Adipose tissue (tissue), 3 donors: ENCODE results near the gene SORBS1. TPM values are rescaled to one million over a fixed set of nuclear protein-coding genes. Genes with fewer than 3 reads are reported as not detected.

Source experiments
- H3K27ac ChIP-seq: one replicate; pipeline ENCODE4 v1.5.1; 2013; ENCODE audit warnings: low read depth, low read length
- WGBS, 3 donors: extraction: QIAGEN DNeasy Blood & Tissue Kit; methylation state at CpG; one replicate each; pipeline ENCODE4 v1.1.7; 2013; 5-methylcytosine and 5-hydroxymethylcytosine counted together
- polyA plus RNA-seq, 3 donors: library from polyadenylated mRNA; stranded (reverse); fragments of 200-250 nt; gene quantifications; one replicate each; pipeline ENCODE4 v1.2.3, GENCODE V29; 2013
- donor health status: healthy with polysubstance abuse.
- donor health status: Bipolar disorder and iron deficiency.
- donor health status: healthy.

Gene SORBS1
- 100 to 1,000 TPM in 1 of 3 donors, 10 to 100 TPM in 2; 25.4 to 508 (median 85.4) TPM for polyA plus RNA-seq

DNA sequence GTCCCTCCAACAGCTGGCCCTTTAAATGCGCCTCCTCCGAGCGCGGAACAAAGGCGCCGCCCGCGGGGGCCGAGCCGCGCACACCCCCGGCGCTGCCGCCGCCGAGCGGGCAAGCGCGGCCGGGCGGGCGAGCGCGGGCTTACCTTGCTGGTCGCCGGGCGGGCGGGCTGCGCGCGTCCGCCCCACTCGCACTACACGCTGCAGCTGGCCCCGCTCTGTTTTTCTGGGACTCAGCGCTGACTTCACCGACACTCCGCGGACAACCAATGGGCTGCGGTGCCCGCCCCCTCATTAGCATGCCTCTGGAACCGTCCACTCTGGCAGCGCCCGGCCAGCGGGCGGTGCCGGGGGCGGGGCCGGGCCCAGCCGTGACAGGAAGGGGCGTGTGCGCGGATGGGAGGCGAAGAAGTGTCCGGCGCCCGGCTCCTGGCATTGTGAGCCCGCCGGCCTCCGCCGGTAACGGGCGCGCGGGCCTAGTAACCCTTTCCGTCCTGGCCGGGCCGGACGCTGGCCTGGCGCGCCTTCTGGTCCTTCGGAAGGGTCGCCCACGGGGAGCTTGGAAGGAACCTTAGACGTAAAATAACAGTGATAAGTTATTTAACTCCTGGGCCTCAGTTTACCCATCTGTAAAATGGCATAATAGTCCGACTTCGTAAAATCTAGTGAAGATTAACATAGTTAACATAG is at the start of gene SORBS1:
TSS of gene SORBS1 (minus strand) at position 195 of the 687 bp plus-strand sequence. CDS start 120,236 bp downstream, outside the sequence.
- H3K27ac ChIP-seq, result no peak within 1 kb of the TSS
- 1% methylated on average over 74 to 77 of the region's 77 CpGs for WGBS, 3 donors

DNA sequence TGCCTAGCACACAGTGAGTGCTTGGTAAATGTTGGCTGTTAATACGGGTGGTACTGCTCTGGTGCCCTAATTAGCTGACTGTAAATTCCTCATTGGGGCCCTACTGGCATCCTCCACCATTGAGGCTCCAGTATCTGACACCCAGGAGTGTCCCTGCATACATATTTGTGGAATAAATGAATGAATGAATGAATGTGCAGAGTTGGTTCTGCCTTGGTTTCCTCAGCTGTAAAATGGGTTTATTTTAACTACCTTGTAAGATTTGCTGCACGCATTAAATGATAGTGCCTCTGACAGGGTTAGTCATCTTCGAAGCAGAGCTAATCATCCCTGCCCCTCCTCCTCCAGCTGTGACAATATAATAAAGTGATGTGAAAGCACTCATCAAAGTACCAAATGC is 49.6 kb upstream of the SORBS1 start:
- 92 to 96% (median 95%) methylated on average over 3 of the region's 3 CpGs for WGBS, 3 donors
- no peak overlapping the region for H3K27ac ChIP-seq

DNA sequence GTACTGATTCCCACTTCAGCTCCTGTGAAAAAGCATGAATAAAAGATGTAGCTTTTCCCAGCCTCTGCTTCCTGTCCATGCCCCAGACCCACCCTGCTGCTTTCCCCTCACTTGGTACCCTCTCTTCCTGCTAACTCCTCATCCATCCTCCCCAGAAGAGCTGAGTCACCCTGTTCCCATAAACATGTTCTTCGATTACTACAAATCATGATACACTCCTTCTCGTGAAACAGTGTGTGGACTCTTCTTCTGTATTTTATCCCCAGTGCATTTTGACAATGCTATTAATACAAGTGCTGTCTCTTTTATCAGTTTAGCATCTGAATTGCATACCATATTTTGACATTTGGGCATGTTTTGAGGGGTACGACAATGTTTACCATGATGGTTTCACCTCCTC is 45.8 kb upstream of the SORBS1 start:
- no peak overlapping the region for H3K27ac ChIP-seq
- 78 to 81% (median 79%) methylated on average over 3 of the region's 3 CpGs for WGBS, 3 donors

DNA sequence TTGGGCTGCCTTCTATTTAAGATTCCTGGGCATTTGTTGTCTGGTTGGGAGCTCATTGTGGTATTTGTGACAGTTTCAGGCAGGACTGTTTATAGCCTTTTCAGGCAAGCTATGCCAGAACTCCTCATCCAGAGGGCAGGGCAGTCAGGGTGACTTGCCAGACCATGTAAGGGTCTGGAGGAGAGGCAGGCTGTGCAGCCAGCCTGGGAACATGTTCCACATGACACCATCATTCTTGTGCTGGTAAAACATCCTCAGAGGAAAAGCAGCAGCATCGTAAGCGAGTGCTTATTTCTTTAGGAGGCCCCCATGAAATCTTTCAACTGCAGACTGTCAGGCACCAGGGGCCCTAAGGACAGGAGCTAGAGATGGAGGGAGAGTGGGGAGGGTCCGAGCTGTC is 44.0 kb upstream of the SORBS1 start:
- 80 to 93% (median 87%) methylated on average over 3 of the region's 3 CpGs for WGBS, 3 donors
- H3K27ac ChIP-seq, result no peak overlapping the region

DNA sequence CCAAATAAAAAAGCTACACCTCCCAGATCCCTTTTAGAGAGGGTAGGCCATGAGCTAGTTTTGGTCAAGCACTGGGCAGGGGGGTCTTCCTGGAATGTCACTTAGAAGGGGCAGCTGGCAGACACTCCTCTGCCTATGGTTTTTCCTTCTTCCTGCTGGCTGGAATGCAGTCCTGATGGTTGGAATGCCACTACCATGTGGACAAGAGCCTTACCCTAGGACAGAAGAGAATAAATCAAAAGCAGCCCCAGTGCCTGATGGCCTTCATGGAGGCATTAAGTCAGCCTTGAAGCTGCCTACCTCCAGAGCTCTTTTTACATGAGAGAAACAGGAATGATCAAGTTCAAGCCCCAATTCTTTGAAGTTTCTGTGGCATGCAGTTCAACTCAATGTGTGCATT is 43.5 kb upstream of the SORBS1 start:
- no peak overlapping the region for H3K27ac ChIP-seq

DNA sequence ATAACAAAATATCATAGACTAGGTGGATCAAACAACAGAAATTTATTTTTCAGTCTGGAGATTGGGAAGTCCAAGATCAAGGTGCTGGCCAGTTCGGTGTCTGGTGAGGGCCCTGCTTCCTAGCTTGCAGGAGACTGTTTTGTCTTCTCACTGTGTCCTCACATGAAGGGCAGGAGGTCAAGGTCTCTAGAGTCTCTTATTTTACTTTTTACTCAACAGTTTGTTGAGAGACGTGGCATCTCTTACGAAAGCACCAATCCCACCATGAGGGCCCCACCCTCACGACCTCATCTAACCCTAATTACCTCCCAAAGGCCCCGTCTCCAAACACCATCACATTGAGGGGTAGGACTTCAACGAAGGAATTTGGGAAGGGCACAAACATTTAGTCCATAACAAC is 41.2 kb upstream of the SORBS1 start:
- H3K27ac ChIP-seq, result no peak overlapping the region

DNA sequence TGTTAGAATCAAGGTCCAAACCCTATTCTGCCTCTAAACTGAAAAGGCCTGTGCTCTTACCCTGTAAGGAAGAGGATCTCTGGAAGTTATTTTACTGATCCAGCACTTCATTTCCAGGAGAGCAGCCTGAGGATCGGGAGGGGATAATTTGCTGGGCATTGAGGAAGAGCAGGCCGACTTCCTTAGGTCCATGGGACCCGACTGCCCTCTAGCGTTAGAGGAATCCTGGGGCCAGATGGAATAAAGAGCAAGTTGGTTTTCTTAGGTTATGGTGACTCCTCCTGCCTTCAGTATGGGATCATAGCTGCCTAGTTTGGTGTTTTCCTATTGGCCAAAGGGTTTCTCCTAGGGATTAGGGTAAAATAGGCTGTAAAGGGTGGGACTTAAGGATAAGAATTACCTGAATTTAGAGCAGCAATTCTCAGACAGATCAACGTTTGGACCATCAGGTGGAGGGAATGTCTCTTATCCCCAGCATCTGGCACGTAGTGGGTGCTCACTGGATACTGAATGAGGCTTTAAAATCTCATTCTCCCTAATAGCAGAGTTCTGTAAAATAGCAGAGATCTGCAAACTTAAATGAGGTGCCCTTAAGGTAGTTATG is 40.0 kb upstream of the SORBS1 start:
- WGBS, 3 donors, result 23 to 27% (median 26%) methylated on average over 6 of the region's 6 CpGs
- H3K27ac ChIP-seq, result no peak overlapping the region

More for the DNA sequence above, 41.2 kb upstream of the SORBS1 start:
- whole genome bisulfite sequencing, 3 donors, result 61 to 72% (median 69%) methylated on average over 6 of the region's 6 CpGs

DNA sequence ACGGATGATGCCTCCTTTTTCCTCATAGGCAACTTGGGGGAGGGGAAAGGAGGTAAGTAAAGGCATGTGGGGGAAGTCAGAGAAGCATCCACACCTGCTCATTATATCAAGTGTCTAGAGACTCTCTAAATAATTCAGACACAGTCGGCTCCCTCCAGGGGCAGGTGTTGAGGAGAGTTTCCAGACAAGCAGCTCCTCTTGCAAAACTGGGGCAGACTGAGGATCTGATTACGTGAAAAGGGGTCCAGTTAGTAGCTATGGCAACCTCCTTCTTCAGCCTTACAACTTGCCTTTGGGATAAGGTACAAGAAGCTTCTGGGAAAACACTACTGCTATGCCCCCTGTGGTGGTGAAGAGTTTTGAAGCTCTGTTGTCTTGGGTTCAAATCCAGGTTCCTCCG is 39.0 kb upstream of the SORBS1 start:
- no peak overlapping the region for H3K27ac ChIP-seq
- 83 to 88% (median 85%) methylated on average over 4 of the region's 4 CpGs for WGBS, 3 donors

DNA sequence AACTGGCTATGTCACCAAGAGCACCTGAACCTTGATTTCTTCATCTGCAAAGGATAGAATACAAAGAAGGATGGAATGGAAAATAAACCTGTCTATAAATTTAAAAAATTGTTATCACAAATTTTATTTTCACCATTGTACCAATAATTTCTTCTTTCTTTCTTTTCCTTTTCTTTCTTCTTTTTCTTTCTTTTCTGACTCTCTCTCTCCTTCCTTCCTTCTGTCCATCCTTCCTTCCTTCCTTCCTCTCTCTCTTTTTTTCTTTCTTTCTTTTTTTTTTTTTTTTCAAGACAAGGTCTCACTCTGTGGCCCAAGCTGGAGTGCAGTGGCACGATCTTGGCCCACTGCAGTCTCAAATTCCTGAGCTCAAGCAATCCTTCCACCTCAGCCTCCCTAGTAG is 36.6 kb upstream of the SORBS1 start:
- WGBS, 3 donors, result 88 to 92% (median 92%) methylated on average over 1 of the region's 1 CpG
- no peak overlapping the region for H3K27ac ChIP-seq

DNA sequence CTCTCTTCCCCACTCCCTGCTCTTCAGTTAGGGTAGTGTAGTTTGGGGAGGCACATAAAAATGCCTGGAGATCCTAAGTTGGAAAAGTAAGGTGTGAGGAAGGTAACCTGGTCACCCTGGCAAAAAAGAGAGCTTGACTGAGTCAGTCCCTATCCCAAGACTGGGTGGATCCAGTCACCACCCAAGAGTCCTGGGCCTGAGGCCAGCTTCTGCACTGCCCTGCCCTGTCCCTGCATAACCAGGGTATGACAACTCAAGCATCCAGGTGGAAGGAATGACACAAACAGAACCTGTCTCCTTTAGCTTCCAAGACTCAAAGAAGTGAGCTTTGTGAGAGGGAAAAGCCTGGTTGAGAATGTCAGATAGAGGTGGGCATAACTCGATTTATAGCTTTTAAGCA is 26.9 kb upstream of the SORBS1 start:
- no peak overlapping the region for H3K27ac ChIP-seq
- 59 to 91% (median 83%) methylated on average over 1 of the region's 1 CpG for WGBS, 3 donors

DNA sequence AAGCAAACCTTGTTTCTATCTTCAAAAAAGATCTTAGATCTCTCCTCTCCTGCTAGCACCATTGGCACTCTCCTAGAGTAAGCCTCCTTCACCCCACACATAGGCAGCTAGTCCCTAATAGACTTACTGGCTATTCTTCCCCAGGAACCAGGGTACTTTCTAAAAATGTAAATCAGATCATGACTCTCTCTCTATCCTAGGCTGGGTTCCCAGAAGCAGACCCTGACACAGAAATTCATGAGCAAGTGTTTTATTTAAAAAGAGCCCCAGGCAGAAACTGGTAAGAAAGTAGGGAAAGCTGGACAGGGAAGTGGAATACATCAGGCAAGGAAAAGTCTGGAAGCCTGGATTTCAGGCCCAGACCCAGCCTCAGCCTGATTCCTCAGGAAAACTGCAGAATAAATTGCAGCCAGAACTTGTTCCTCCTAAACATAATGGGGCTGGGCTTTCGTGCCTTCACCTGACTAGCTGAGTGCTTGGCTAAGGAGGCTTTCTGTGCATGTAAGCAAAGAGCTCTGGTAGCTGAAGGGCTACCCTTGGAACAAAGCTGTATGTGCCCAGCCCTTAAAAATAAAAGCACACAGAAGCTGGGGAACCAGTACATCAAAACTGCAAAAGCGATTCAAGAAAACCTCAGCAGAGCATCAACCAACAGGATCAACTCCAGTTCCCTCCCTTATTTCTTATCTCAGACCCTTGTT is 18.8 kb upstream of the SORBS1 start:
- no peak overlapping the region for H3K27ac ChIP-seq
- 87 to 89% (median 87%) methylated on average over 2 of the region's 2 CpGs for WGBS, 3 donors

DNA sequence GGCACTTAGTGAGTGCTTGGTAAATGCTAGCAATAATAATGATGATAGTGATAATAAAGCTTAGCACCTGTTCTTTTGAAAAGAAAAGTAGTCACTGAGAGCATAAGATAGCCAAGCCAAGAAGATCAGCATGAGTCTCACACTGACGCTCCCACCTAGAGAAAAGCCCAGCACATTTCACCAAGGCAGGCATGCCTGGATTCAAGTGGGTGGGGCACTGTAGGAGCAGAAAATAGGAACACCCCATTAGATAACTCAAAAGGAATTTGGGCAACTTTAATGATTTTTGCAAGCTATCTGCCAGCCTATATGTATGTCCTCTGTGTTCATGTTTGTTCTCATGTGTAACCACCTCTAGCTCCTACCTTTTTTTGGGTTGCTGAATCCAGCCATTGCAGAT is 18.1 kb upstream of the SORBS1 start:
- H3K27ac ChIP-seq, result no peak overlapping the region
- WGBS, 3 donors, result 77 to 97% (median 91%) methylated on average over 1 of the region's 1 CpG

DNA sequence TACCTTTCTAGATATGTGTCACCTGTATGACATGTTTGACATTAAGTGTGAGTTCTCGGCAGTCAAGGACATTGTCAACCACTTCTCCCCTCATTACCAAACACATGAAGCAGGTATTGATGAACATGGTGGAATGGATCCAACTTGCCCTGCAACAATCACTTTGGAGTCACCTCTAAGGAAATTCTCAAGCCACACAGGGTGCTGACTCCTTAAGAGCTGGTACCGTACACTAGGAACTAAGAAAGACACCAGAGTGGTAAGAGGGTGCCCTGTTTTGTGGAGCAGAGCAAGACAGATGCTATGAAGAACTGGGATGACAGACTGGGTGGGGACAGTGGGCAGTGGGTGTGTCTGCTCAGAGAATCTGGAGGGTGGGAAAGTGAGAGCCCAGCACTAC is 17.4 kb upstream of the SORBS1 start:
- H3K27ac ChIP-seq, result no peak overlapping the region
- 73 to 95% (median 93%) methylated on average over 2 of the region's 2 CpGs for whole genome bisulfite sequencing, 3 donors

DNA sequence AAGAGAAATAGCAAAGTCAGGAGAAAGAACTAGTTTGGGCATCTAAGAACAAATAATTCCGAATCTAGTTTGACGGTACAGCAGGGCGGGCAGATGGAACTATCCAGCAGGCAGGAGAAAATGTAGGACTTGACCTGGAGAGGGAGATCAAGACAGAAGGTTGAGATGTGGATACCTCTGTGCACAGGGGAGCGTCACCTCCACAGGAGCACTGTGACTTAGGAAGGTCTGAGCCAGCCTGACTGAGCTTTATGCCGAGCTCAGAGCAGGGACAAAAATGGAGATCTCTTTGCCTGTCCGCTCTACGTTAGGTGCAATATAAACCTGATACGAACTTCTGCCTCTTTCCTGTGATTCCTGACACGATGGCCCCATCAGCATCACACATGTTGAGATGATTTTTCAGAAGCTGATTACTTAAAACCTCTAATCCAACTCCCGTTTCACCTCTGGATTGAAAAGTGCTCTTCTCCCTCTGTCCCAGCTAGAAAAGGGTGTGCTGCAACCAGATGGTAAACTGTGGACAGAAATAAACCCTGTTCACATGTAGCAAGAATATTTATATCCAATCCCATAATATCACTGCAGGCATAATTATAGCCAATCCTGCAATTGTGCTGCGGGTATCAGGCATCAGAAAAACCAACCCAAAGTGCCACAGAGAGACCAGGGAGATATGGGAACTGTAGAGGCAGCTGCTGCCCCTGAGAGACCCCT is 13.6 kb upstream of the SORBS1 start:
- H3K27ac ChIP-seq, result no peak overlapping the region
- WGBS, 3 donors, result 75 to 82% (median 76%) methylated on average over 11 of the region's 11 CpGs

DNA sequence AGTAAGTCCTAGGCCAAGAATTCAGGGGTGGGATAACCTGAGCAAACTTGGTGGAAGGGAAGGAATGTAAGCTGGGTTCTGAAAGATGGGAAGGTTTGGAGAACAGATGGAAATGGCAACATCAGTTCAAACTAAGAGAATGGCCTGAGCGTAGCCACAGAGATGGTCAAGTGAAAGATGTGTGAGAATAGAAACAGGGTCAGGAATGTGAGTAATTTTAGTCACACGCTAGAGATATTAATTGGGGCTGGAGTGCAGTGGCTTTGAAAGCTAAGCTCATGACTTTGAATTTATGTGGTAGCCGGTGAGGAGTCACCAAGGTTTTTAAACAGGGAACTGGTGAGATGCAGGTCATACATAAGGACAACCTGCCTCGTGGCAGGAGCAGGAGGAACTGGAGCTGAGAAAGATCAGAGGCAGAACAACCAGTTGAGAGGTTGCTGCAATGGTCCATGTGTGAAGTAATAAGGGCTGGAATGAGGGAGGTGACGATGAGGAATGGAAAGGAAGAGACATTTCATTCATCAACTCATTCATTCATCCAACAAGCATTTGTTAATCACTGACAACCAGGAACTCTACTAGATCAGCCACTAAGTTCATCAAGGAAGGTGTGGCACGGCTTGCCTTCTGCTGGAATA is 12.9 kb upstream of the SORBS1 start:
- 83 to 93% (median 84%) methylated on average over 6 of the region's 6 CpGs for WGBS, 3 donors

DNA sequence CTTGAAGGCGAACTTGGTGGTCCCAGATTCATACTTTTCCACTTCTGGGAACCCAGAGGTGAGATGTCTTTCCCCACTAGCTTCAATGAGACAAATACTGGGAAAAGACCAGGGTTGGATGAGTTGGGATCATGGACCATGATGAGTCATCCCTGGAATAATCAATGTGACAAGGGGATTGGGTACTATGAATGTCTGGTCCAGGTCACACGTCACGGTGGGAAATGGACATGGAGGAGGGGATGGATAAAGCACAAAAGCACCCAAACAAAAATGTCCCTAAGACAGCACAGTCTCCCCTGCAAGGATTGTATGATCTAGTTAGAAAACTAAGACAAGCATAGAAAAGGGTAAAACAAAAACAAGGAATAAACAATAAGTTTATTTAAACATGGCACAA is 12.4 kb upstream of the SORBS1 start:
- no peak overlapping the region for H3K27ac ChIP-seq
- WGBS, 3 donors, result 88 to 92% (median 89%) methylated on average over 3 of the region's 3 CpGs

More for the DNA sequence above, 12.9 kb upstream of the SORBS1 start:
- H3K27ac ChIP-seq, result no peak overlapping the region

DNA sequence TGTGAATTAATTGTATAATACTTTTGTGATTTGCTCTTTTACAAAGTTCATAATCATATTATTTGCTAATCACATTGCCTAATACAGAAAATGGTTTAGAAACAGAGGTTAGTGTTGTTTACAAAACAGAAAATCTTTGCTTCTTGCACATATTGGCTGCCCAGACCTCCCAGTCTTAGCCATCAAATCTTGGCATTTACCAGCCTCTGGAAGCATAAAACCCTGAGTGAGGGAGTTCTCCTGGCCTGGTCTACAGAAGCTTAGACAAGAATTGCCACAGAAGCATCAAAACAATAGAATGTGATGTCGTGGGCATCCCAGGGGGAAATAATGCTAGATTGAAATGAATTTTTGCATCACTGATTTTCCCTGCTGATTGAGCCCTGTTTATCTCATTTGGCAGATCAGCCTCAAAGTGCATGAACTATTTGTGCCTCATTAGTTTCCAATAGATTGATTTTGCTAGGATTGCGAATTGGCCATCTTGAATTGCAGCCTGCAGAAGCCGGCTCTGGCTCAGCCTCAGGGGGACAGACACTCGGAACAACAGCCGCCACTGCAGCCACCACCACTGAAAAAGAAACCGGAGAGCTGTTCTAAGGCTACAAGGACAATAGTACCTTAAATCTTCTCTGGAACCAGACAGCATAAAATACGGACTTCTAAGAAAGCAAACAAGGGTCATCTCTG is 11.1 kb upstream of the SORBS1 start:
- no peak overlapping the region for H3K27ac ChIP-seq
- WGBS, 3 donors, result 55 to 78% (median 63%) methylated on average over 7 of the region's 7 CpGs

DNA sequence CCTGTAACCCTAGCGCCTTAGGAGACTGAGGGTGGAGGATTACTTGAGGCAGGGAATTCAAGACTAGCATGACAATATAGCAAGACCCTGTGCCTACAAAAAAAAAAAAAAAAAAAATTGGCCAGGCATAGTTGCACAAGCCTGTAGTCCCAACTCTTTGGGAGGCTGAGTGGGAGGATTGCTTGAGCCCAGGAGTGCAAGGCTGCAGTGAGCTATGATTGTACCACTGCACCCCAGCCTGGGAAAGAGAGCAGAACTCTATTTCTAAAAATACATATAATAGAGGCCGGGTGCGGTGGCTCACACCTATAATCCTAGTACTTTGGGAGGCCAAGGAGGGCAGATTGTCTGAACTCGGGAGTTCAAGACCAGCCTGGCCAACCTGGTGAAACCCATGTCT is 10.2 kb upstream of the SORBS1 start:
- 89 to 99% (median 97%) methylated on average over 4 of the region's 4 CpGs for WGBS, 3 donors

More for the DNA sequence above, 10.2 kb upstream of the SORBS1 start:
- H3K27ac ChIP-seq, result no peak overlapping the region
